ENCODE results near the gene CARS1.

The CARS1 gene

DNA sequence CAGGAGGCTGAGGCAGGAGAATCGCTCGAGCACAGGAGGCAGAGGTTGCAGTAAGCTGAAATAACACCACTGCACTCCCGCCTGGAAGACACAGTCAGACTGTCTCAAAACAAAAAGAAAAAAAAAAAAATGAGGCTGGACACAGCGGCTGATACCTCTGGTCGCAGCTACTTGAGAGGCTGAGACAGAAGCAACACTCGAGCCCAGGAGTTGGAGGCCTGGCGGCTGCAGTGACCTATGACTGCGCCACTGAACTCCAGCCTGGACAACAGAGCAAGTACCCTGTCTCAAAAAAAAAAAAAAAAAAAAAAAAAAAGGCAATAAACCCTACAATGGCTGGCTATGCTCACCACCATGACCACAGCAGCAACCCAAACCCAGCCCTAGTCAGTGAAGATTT is 76.1 kb downstream of the CARS1 start:
- no peak for TF ChIP-seq ZNF274 (IDR thresholded peaks at IDR 0.05; ENCODE audit: low read depth, low read length)
- no peak overlapping the region for H3K4me3 ChIP-seq (ENCODE audit: low read length)

DNA sequence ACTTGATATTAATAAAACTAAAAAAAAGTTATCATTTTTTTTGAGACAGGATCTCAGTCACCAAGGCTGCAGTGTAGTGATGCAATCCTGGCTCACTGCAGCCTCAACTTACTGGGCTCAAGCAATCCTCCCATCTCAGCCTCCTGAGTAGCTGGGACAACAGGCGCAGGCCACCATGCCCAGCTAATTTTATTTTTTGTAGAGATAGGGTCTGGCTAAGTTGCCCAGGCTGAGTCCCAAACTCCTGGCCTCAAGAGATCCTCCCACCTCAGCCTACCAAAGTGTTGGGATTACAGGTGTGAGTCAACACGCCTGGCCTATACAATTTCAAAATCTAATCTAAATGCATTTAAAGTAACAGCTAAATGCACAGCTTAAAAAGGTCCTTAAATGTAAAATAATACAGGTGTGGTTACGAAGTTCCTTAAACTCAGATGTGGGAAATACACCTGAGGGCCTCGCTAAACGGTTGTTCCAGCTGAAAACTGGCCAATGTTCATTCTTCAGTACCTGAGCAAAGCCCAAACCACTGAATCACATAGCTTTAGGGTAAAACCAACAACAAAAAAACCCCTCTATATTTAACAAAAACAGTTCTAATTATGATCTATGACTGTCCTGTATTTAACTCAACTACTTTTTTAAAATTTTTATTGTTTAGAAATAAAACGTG is 76.9 kb downstream of the CARS1 start:
- no peak overlapping the region for H3K4me3 ChIP-seq (ENCODE audit: low read length)
- no peak for TF ChIP-seq ZNF274 (IDR thresholded peaks at IDR 0.05; ENCODE audit: low read depth, low read length)

DNA sequence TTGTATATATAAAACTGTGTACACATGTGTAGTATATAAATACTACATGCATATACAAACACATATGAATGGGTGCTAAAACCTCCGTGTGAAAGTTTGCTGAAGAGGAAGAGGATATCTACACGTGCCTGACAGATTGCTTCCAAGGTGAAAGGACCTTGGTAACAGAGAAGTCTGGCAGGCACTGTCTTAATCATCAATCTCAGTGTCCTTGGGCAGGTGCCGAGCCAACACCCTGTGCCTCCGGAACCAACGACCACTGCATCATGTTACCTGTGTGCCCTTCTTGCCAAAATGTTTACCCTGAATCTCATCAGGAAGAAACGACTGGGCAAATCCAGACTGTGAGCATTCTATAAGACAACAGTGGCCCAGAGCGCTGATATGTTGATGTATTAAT is 80.1 kb downstream of the CARS1 start:
- H3K4me3 ChIP-seq (ENCODE audit: low read length): no peak overlapping the region
- no peak for TF ChIP-seq ZNF274 (IDR thresholded peaks at IDR 0.05; ENCODE audit: low read depth, low read length)

DNA sequence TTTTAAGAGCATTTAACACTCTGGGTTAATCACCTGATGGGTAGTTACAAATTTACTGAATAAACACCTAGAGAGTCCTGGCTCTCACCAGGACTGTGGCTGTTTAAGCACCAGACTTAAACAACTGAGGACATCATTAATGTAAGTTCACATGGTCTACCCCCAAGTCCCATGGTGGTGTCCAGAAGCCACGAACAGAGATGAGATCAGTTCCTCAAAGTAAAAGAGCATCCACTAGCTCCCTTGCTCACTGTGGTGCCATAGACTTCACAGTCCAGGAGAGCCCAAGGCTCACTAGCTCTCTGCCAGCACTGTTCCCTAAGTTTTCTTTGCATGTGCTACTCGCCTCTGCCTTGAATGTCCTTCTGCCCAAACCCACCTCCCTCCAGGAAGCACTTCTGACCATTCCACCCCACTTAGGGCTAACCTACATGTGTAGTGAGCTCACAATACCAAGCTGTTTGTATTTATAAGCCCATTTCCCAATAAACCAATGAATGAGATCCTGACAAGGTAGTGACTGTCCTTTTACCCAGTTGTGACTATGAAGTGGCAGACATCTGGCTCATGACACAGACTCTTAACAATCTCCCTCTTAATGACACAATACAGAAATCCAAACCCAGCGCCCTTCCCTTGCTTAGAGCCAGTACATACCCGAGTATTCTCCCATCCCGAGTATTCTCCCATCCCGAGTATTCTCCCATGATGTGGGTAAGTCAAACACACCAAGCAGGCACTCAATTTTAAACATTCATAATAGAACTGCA is 80.7 kb downstream of the CARS1 start:
- TF ChIP-seq ZNF274 (IDR thresholded peaks at IDR 0.05; ENCODE audit: low read depth, low read length): no peak
- H3K4me3 ChIP-seq (ENCODE audit: low read length): no peak overlapping the region

DNA sequence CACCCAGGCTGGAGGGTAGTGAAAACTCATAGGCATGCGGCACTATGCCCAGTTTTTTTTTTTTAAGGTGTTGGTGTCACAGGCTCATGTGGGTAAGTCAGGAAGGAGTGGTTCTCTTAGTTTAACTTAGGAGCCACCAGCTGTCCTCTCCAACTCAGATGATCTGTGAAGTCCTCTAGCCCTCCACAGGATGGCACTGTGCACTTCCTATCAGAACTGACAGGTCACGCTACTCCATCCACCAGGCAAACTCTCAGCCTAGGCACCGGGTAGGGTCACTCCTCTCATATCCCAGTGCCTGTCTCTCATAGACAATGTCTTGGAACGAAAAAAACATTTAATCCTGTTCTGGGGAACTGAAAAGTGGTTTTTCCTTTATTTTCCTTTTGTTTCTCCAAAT is 81.6 kb downstream of the CARS1 start:
- no peak for TF ChIP-seq ZNF274 (IDR thresholded peaks at IDR 0.05; ENCODE audit: low read depth, low read length)
- no peak overlapping the region for H3K4me3 ChIP-seq (ENCODE audit: low read length)

DNA sequence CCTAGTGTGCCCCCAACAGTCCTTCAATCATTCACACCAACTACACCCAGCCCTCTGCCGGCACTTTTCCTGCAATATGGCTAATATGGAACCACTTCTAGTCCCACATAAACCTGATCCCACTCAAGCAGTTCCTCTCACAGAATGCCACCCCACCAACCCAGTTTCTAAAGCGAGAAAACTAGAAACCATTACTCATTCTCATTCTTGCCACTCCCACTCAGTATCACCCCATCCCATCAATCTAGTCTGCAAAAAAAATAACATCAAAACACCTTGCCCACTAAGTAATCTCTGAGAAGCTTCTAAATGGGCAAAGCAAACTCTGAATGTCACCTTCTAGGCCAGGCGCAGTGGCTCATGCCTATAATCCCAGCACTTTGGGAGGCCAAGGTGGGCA is 83.0 kb downstream of the CARS1 start:
- no peak overlapping the region for H3K4me3 ChIP-seq (ENCODE audit: low read length)
- TF ChIP-seq ZNF274 (IDR thresholded peaks at IDR 0.05; ENCODE audit: low read depth, low read length): no peak

DNA sequence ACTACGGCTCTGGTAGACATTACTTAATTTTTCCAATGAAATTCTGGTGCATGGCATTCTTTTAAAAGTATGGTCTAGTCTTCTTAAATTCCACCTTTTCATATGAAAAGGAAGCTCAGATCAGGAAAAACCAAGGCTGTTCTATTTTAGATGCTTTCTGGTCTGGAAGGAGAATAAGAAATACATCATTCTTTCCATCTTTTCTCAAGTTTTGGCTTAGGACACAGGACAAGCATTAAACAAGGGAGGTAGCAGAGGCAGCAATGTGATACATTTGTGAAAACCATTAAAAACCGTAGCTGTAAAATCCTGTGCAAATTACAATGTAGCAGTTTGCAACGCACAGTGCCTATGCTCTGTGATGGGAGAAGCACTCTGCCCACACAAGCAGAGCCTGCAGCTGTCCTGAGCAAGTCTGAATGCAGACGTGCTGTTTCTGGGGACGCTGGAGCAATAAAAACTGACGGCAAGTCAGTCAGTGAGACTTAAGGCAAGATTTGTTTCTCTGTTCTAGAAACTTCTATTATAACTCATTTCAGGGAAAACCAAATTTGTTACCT is 88.8 kb downstream of the CARS1 start:
- TF ChIP-seq ZNF274 (IDR thresholded peaks at IDR 0.05; ENCODE audit: low read depth, low read length): no peak
- no peak overlapping the region for H3K4me3 ChIP-seq (ENCODE audit: low read length)

DNA sequence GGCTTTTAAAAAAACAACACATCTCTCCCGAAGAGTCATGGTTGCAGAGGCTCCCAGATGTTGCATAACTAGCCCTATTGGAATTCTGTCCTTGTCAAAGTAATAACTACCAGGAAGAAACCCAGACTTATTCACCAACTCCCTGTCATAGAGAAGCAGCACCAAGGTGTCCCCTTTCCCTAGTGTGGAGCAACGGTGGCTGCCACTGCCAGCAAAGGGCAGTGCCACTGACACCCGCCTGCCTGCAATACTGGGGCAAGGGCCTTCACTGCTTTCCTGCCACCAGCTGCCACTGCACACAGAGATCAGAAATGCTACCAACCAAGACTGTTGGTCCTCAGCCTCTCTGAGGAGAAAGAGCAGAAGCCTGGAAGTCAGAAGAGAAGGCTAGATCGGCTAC is 92.4 kb downstream of the CARS1 start:
- no peak overlapping the region for H3K4me3 ChIP-seq (ENCODE audit: low read length)
- no peak for TF ChIP-seq ZNF274 (IDR thresholded peaks at IDR 0.05; ENCODE audit: low read depth, low read length)

DNA sequence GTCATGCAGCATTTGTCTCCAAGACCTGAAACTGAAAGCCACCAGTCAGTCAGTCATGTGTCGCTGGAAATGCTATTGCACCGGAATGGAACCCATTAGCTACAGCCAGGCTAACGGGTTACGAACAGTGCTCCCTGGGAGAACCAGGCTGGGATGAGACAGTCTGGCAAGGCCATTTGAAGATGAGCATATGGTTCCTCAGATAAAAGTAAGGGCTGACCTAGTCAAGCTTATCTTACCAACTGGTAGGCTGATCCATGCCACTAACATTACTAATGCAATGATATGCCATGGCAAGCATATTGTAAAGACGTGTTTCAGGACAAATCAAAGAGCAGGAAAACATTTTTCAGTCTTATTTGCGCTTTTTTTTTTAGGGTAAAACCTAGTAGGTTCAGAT is 93.5 kb downstream of the CARS1 start:
- H3K4me3 ChIP-seq (ENCODE audit: low read length): no peak overlapping the region
- no peak for TF ChIP-seq ZNF274 (IDR thresholded peaks at IDR 0.05; ENCODE audit: low read depth, low read length)

DNA sequence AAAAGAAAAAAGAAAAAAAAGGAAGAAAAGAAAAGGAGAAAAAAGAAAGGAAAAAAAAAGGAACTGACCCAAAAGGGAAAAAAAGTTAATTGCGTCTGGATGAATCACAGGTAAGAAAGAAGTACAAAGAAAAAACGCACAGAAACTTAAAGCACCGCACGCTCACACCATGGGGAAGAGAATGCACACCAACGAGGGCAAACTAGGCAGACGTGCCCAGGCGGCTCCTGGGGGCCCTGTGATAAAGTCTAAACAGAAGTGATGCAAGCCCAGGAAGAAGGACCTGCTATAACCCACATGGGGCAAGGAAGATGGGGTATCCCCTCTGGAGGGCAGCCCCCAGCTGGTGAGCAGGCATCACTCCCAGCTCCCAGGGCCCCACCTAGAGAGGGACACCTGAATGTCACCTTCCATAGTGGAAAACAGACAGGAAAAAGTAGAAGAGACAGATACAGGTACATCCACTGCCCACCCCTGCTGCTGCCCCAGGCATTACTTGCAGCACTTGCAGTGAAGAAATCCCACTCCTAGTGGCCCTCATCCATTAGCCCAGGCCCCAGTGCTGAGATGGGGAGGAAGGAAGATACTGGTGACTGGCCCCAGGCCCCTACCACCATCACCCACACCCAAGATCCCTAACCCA is 94.0 kb downstream of the CARS1 start:
- no peak for TF ChIP-seq ZNF274 (IDR thresholded peaks at IDR 0.05; ENCODE audit: low read depth, low read length)
- H3K4me3 ChIP-seq (ENCODE audit: low read length): no peak overlapping the region

DNA sequence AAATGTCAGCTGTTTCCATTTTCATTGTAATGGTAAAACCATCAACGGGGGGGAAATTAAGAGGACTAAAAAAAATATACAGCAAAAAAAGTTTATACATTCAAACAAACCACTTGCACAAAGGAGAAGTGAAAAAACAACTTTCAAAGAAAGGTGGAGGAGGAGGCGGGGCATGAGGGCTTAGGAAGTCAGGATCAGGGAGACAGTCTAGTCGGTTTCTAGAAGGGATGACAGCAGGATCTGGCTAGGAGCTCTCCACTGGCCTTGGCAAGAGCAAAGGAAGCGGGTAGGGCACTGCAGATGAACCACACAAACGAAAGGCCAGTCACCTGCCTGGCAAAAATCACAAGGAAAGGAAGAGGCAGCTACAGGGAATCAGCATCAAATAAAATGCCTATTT is 96.1 kb downstream of the CARS1 start:
- H3K4me3 ChIP-seq (ENCODE audit: low read length): no peak overlapping the region
- no peak for TF ChIP-seq ZNF274 (IDR thresholded peaks at IDR 0.05; ENCODE audit: low read depth, low read length)

DNA sequence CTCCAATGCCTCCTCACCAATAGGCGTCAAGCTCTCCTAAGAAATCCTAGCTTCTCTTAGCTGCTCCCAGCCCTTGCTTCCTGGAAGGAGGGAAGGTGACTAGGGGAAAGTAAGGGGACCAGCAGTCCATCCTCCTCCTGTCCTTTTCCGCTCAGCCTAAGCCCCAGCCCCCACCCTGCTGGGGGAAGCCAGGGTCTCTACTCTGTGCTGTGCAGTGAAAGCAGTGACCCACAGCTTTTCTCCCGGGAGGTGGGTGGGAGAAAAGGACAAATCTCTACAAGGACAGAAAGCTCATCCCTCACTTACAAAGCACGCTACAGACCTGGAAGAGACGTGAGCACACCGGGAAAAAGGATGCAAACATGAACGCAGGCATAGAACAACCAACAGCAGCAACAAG is 97.1 kb downstream of the CARS1 start:
- no peak for TF ChIP-seq ZNF274 (IDR thresholded peaks at IDR 0.05; ENCODE audit: low read depth, low read length)
- no peak overlapping the region for H3K4me3 ChIP-seq (ENCODE audit: low read length)

DNA sequence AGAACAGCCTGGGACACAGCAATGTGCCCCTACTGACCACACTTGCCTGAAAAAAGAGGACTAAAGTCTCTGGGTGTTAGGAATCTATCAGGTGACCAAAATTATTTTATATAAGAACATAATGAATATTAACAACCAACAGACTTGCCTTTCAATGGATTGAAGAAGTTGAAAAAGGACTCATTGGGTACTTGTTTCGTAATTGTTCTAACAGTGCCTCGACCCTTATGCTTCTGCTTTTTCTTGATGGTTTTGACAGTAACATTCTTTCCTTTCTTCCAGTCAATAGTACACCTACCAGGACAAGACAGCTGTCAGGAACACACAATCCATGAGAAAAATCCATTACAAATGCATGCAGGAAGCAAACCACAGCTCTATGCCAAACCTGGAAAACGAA is 99.0 kb downstream of the CARS1 start:
- TF ChIP-seq ZNF274 (IDR thresholded peaks at IDR 0.05; ENCODE audit: low read depth, low read length): no peak
- H3K4me3 ChIP-seq (ENCODE audit: low read length): no peak overlapping the region

DNA sequence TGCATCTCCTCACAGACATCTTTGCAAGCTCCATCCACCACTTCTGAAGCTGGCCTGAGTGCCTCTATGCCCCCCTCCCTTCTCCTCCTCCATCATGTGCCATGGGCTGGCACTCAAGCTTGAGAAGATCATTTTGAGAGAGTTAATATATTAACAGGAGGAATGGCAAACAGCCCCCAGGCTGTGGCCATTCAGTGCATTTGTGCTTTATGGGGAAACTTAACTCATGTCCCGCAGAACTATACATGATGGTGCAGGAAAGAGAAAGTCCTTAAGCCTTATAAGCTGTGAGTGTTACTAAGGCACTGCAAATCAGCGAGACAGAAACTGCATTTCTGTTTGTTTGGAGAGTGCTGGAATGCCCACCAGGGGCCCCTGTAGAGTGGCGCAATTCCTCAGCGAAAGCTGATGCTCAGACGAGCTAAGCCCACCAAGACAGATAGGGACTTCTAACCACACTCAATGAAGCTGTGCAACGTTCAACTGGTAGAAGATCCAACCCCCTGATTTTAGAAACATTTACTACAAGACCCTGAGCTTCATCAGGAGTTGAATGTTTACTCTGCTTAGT is 101.2 kb downstream of the CARS1 start:
- TF ChIP-seq ZNF274 (IDR thresholded peaks at IDR 0.05; ENCODE audit: low read depth, low read length): no peak
- H3K4me3 ChIP-seq (ENCODE audit: low read length): no peak overlapping the region
